ENCODE data around the gene ARHGAP1.

The ARHGAP1 gene

GRCh38 chr11:46741600-46742484, 41.4 kb upstream of the ARHGAP1 start:
- TF ChIP-seq CTCF (IDR thresholded peaks at IDR 0.05; ENCODE audit: control insufficient read depth, extremely low read depth, insufficient read depth) = no peak
- no peak overlapping the region for H3K4me3 ChIP-seq (ENCODE audit: low read depth, low read length)
- no peak for DNase-seq (ENCODE audit: low read depth)

GRCh38 chr11:46738887-46739286, 38.5 kb upstream of the ARHGAP1 start:
- TF ChIP-seq CTCF (IDR thresholded peaks at IDR 0.05; ENCODE audit: control insufficient read depth, extremely low read depth, insufficient read depth) = no peak
- DNase-seq (ENCODE audit: low read depth) = no peak

GRCh38 chr11:46737699-46738098, 37.3 kb upstream of the ARHGAP1 start:
- TF ChIP-seq CTCF (IDR thresholded peaks at IDR 0.05; ENCODE audit: control insufficient read depth, extremely low read depth, insufficient read depth) = no peak
- no peak for DNase-seq (ENCODE audit: low read depth)
- H3K4me3 ChIP-seq (ENCODE audit: low read depth, low read length) = no peak overlapping the region

More at GRCh38 chr11:46738887-46739286, 38.5 kb upstream of the ARHGAP1 start:
- no peak overlapping the region for H3K4me3 ChIP-seq (ENCODE audit: low read depth, low read length)

GRCh38 chr11:46736615-46737014, 36.2 kb upstream of the ARHGAP1 start:
- TF ChIP-seq CTCF (IDR thresholded peaks at IDR 0.05; ENCODE audit: control insufficient read depth, extremely low read depth, insufficient read depth) = no peak

GRCh38 chr11:46736146-46736545, 35.7 kb upstream of the ARHGAP1 start:
- H3K4me3 ChIP-seq (ENCODE audit: low read depth, low read length) = no peak overlapping the region
- no peak for TF ChIP-seq CTCF (IDR thresholded peaks at IDR 0.05; ENCODE audit: control insufficient read depth, extremely low read depth, insufficient read depth)
- DNase-seq (ENCODE audit: low read depth) = no peak

More at GRCh38 chr11:46736615-46737014, 36.2 kb upstream of the ARHGAP1 start:
- peak; percentile 67 for DNase-seq (ENCODE audit: low read depth)
- H3K4me3 ChIP-seq (ENCODE audit: low read depth, low read length) = no peak overlapping the region

- no peak for TF ChIP-seq CTCF (IDR thresholded peaks at IDR 0.05; ENCODE audit: control insufficient read depth, extremely low read depth, insufficient read depth)
- DNase-seq (ENCODE audit: low read depth) = no peak
- H3K4me3 ChIP-seq (ENCODE audit: low read depth, low read length) = no peak overlapping the region
Observed at GRCh38 chr11:46733234-46733633, 32.8 kb upstream of the ARHGAP1 start.

Data from LNCaP clone FGC (cell line).